ENCODE data around the gene AREL1. TPM values are rescaled to one million over a fixed set of nuclear protein-coding genes. Genes with fewer than 3 reads are reported as not detected.

AREL1 gene
- total RNA-seq, 3 donors from 2014 or later: 39.9 to 60.1 (median 42.2) TPM

DNA sequence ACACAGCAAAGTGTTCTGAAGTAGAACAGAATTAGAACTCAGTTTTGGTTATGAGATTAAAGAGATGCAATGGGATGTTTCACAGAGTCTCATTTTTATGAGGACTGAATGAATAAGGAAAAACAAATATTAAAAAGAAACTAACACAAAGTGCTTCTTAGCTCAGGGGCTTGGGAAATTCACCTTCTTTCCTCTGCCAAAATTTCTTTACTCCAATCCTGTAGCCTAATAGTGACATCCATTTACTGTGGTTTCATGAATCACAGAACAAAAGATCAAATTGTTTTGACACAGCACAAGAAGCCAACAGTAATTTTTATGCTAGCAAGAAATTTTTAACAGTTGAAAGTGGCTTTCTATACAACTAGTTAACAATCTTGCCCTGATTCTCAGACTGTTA is 37.7 kb downstream of the AREL1 start:
- no peaks in the 10 kb centered on the region for H3K9me3 ChIP-seq
- H3K4me3 ChIP-seq: no peak overlapping the region
- ATAC-seq: no peak
- intact Hi-C loops (cut with DNase I, micrococcal nuclease): no loop called here
- no peak for DNase-seq
- no peaks in the 10 kb centered on the region for H3K4me1 ChIP-seq (ENCODE audit: low read depth)
- no peak for TF ChIP-seq CTCF (IDR thresholded peaks at IDR 0.05)
- no peaks in the 10 kb centered on the region for H3K36me3 ChIP-seq (ENCODE audit: low read depth)

DNA sequence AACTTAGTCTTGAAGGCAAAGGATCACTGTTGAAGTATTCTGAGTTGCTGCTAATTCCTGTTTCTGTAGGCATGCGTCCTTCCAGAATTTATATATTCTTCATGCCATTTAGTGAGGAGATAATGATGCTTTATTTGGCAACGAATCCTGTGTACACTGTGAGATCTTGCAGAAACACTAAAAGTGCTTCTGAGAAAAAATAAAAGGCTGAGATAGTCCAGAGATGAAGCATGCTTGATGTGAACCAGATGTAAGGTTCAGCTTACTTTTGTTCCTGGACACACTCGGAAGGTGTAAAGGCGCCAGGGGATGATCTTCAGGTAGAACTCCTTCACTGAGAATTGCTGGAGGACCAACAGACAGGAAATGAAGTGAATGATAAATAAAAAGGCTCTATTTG is 39.1 kb downstream of the AREL1 start:
- no peaks in the 10 kb centered on the region for H3K9me3 ChIP-seq
- H3K36me3 ChIP-seq (ENCODE audit: low read depth): no peaks in the 10 kb centered on the region
- no peak overlapping the region for H3K4me3 ChIP-seq
- no peaks in the 10 kb centered on the region for H3K4me1 ChIP-seq (ENCODE audit: low read depth)
- no peak for ATAC-seq
- intact Hi-C loops (cut with DNase I, micrococcal nuclease): no loop called here
- no peak for DNase-seq
- TF ChIP-seq CTCF (IDR thresholded peaks at IDR 0.05): no peak

DNA sequence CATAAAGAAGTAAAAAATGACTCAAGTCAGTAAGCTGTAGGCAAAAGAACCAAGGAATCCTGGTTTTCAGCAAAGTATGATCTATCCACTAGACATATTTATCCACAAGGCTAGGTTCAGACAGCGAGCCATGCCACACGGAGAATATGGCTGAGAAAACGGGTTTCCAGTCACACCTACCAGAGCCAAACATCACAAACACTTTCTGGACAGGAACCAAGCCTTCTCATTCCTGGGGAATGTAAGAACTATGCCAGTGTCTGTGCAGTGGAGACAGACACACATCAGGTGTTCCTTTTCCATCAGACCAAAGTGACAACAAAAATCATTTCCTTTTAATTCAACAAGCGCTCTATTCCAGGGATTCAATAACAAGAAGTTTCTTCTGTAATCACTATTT is 41.1 kb downstream of the AREL1 start:
- no peak for ATAC-seq
- TF ChIP-seq CTCF (IDR thresholded peaks at IDR 0.05): no peak
- intact Hi-C loops (cut with DNase I, micrococcal nuclease): no loop called here

DNA sequence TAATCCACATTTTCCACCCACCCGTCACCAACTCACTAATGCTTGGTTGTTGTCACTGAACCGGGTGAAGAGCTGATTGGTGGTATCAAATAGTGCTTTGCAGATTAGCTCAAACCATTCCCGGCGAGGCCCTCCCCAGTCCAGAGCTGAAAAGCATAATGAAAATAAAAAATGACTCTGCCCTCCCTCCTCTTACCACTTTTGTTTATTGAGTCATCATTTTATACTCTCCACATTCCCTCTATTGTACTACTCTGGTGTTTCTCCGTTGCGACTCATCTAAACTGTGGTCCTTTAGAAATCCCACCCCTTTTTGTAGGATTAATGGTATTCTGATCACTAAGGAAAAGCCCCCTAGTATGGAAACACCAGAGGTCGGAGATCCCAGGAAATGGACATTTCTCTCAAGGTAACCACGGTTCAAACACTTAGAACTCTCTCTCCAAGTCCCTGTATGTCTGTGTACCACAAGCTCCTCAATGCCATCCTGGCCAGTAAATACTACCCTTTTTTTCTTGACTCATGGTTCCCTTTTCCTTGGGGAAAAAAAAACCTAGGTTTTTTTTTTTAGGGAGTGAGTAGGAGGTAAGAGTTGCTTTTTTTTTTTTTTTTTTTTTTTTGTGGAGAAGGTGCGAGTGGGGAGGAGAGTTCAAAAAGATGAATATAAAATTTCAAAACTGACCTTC is 42.0 kb downstream of the AREL1 start:
- Histone ChIP-seq H3K36me3 (ENCODE audit: low read depth) (peaks cover 3% of the 10 kb centered on the region), H3K9me3 (no peaks in the 10 kb centered on the region), H3K4me1 (ENCODE audit: low read depth) (no peaks in the 10 kb centered on the region), H3K4me3 (no peak overlapping the region)
- TF ChIP-seq CTCF (IDR thresholded peaks at IDR 0.05): no peak
- DNase-seq (no peak), ATAC-seq (no peak)
- intact Hi-C loops (cut with DNase I, micrococcal nuclease): no loop called here

More for the DNA sequence above, 41.1 kb downstream of the AREL1 start:
- H3K4me1 ChIP-seq (ENCODE audit: low read depth): no peaks in the 10 kb centered on the region
- peaks cover 3% of the 10 kb centered on the region for H3K36me3 ChIP-seq (ENCODE audit: low read depth)
- no peaks in the 10 kb centered on the region for H3K9me3 ChIP-seq
- H3K4me3 ChIP-seq: no peak overlapping the region
- no peak for DNase-seq

DNA sequence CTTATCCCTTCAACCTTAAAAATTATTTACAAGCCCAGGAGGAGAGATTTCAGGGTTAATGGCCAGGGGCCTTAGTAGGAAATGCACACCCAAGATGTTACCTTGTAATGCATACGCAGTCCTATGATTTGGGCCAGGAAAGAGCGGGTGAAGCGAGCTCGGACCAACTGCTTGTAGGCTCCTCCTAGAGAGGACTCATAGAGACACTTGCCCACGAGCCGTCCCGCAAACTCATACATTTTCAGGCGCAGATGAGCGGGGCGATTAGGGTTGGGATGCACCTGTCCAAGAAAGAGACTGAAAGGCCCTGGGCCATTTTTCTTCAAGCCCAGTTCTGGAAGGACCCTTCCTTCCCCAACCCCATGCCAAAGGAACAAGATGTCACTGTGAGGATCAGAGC is 43.0 kb downstream of the AREL1 start:
- TF ChIP-seq CTCF (IDR thresholded peaks at IDR 0.05): no peak
- intact Hi-C loops (cut with DNase I, micrococcal nuclease): no loop called here
- H3K36me3 ChIP-seq (ENCODE audit: low read depth): peaks cover 3% of the 10 kb centered on the region
- no peak overlapping the region for H3K4me3 ChIP-seq
- no peak for ATAC-seq
- no peak for DNase-seq
- H3K4me1 ChIP-seq (ENCODE audit: low read depth): no peaks in the 10 kb centered on the region
- no peaks in the 10 kb centered on the region for H3K9me3 ChIP-seq

- H3K4me3 ChIP-seq: no peak overlapping the region
- no peak for TF ChIP-seq CTCF (IDR thresholded peaks at IDR 0.05)
- no peaks in the 10 kb centered on the region for H3K9me3 ChIP-seq
- ATAC-seq (no peak), DNase-seq (no peak)
- intact Hi-C loops (cut with DNase I, micrococcal nuclease): no loop called here
- H3K36me3 ChIP-seq (ENCODE audit: low read depth): peaks cover 3% of the 10 kb centered on the region
- no peaks in the 10 kb centered on the region for H3K4me1 ChIP-seq (ENCODE audit: low read depth)
Measured at GRCh38 chr14:74669256-74669655, 43.6 kb downstream of the AREL1 start.
